Measurements from ENCODE around the gene STEAP3.

Gene STEAP3, protein sequence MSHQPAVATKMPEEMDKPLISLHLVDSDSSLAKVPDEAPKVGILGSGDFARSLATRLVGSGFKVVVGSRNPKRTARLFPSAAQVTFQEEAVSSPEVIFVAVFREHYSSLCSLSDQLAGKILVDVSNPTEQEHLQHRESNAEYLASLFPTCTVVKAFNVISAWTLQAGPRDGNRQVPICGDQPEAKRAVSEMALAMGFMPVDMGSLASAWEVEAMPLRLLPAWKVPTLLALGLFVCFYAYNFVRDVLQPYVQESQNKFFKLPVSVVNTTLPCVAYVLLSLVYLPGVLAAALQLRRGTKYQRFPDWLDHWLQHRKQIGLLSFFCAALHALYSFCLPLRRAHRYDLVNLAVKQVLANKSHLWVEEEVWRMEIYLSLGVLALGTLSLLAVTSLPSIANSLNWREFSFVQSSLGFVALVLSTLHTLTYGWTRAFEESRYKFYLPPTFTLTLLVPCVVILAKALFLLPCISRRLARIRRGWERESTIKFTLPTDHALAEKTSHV

DNA sequence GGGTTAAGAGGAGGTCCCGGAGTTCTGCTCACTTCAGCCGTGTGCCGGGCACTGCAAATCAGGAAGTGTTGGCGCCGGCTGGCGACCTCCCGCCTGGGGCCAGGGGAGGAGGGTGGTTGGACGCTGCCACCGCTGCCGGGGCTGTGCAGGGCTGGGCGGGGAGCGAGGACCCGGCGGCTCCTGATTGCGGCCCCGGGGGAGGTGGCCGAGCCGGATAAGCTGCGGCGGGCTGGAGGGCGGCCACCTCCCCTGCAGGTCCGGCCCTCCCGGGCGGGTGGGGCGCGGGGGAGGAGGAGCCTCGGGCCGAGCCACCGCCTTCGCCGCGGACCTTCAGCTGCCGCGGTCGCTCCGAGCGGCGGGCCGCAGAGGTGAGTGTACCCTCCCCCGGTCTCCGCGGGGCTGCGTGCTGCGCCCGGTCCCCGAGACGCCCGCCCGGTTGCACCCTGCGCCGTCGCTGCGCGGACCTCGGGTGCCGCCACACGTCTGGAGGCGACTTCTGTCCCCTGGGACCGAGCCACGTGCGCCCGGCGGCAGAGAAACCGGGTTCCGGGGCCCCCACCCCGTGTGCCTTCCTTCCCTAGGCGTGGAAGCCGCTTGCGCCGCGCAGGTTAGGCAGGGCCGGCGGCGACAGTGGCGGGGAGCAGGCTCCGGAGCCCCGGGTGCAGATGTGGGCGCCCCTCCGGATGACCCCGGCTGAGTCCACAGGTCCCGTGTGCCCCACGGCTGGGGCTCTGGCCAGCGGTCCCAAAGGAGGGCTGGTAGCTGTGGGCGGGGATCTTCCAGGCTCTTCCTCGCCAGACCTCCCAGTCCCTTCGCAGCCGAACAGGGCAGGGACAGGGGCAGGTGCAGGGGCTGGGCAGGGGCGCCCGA is at the start of gene STEAP3:
TSS of gene STEAP3 (plus strand) at position 314 of the 870 bp plus-strand sequence. CDS start 7,179 bp downstream, outside the sequence.
- peak in 1 of 2 experiments; percentile 51 for DNase-seq

DNA sequence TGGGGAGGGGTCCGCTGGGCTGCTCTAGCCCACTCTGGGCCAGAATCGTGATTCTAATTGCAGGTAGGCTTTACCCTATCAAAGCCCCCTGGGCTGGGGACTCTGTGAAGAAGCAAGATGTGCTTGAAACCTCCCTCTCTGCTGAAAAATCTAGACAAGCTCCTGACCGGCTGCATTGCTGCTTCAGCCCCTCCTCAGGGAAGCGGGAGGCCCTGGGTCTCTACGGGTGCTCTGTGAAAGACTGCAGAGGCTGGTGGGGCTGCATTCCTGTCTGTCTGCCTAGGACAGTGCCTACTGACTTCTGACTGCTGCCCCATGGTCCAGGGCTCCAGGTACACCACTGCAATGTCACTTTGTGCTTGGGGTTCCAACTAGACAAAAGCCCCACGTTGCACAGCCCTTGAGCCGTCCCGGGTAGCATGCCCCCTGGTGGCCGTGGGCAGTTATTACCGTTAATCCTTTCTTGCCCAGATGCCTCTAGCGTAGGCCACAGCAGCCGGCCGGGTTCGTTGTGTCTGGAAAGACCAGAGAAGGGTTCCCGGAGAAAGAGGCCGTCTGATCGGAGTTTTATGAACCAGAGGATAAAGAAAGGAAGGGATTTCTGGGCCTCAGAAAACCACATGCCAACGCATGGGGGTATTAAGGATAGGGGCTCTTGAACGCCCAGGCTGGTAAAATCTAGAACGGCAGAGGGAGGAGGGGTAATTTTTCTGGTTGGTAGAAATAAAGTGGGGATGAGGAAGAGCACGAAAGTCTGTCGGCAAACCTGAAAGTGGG is 49.2 kb upstream of the STEAP3 start:
- DNase-seq = peak in 1 of 2 experiments; percentile 40

GRCh38 chr2:119174993-119175347 is 48.7 kb upstream of the STEAP3 start:
- no peak for DNase-seq

- DNase-seq = no peak
Measured at GRCh38 chr2:119175517-119175916, 48.1 kb upstream of the STEAP3 start.

DNA sequence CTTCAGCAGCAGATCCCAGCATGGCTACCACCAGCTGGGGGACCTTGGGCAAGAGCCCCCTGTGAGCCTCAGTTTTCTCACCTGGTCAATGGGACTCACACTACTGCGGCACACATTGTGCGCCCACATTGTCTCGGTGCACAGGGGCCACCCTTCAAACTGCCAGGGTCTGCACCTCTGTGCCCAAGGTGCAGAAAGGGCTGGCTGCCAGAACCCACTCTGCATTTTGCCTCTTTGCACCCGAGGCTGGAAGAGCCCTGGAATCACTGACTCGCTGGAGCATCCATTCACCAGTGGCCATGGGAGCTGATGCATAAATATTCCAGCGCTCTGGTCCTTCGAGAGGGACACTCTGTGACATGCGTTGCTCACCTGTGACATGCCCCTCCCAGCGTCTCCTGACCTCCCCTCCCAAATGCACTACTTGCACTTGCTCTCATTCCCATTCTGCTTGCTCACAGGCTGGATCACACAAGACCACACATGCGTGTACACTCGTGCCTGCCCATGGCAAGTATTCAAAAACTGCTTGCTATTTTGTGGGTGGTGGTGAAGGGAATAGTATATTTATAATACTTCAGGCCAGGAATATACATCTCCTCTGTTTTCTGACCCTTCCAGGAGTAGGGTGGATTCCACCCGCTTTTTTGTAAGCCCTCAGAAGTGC is 46.3 kb upstream of the STEAP3 start:
- no peak for DNase-seq

GRCh38 chr2:119177838-119178190 is 45.8 kb upstream of the STEAP3 start:
- DNase-seq = no peak

- DNase-seq = no peak
Measured at GRCh38 chr2:119178776-119179175, 44.9 kb upstream of the STEAP3 start.

- no peak for DNase-seq
Measured at GRCh38 chr2:119179202-119179601, 44.4 kb upstream of the STEAP3 start.

DNA sequence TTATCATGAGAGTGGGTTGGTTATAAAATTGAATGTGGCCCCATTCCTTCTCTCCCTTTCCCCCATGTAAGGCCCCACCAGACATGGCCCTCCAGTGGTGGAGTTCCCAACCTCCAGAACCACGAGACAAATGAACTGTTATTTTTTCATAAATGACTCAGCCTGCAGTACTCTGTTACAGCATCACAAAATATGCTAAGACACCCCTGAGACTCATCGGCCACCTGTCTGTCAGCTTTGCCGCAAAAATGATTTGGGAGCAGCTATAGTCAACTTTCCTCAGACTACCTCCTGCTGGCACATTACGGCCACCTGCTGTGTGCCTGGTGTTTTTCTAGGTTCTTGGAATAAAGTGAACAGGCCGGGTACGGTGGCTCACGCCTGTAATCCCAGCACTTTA is 43.6 kb upstream of the STEAP3 start:
- DNase-seq = no peak

- no peak for DNase-seq
Measured at GRCh38 chr2:119180892-119181291, 42.7 kb upstream of the STEAP3 start.

DNA sequence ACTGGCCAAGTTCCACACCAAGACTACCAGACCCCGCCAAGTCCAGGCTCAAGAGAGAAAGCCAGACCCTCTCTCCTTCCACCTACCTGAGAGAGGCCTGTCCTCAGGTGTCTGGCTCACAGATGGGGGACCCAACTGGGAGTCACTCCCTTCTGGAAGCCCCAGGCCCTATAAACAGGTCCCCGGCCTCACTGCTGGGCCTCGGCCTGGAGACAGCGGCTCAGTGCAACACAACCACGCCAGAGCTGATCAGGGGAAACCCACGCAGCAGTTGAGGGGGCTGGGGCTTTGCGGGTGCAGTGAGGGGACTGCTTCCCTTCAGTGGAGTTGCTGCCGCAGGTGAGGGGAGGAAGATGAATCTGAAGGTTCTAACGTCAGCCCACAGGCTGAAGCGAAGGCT is 42.2 kb upstream of the STEAP3 start:
- no peak for DNase-seq

GRCh38 chr2:119181791-119182445 is 41.7 kb upstream of the STEAP3 start:
- no peak for DNase-seq

- DNase-seq = no peak
Measured at GRCh38 chr2:119184512-119184911, 39.1 kb upstream of the STEAP3 start.

- no peak for DNase-seq
Measured at GRCh38 chr2:119190321-119191111, 33.1 kb upstream of the STEAP3 start.

DNA sequence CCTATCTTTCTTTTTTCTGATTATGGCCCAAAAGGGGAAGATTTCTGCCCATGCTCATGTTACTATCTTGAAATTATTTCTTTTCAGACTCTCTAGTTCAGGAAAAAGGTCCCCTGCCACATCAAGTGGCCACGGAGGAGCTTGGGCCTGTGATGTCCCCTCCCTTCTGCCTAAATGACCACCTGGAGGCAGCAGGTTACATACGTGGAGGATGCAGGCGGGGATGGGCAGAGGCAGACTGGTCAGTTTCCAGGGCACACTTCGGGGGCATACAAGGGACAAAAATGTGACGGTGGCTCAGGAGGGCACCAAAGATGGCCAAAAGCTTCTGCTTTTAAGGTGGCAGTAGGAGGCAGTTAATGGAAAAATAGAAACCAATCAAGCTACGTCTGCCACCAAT is 30.7 kb upstream of the STEAP3 start:
- no peak for DNase-seq

- DNase-seq = no peak
Measured at GRCh38 chr2:119195001-119195400, 28.6 kb upstream of the STEAP3 start.

- DNase-seq = no peak
Measured at GRCh38 chr2:119195887-119196286, 27.7 kb upstream of the STEAP3 start.

- no peak for DNase-seq
Measured at GRCh38 chr2:119196301-119197125, 27.1 kb upstream of the STEAP3 start.

GRCh38 chr2:119197126-119197405 is 26.6 kb upstream of the STEAP3 start:
- DNase-seq = no peak

GRCh38 chr2:119197529-119198239 is 25.9 kb upstream of the STEAP3 start:
- no peak for DNase-seq

Data from NCI-H187 (cell line).